Body of pancreas (tissue), 4 donors: Measurements from ENCODE around the gene ESRRB. TPM values are rescaled to one million over a fixed set of nuclear protein-coding genes. Genes with fewer than 3 reads are reported as not detected.

ENCODE experiments used
- ATAC-seq: fragments of 150-250 bp; one replicate; pipeline ENCODE4 v1.9.1; 2016
- DNase-seq, 4 donors: peaks; one replicate each; pipeline ENCODE4 v3.0.0-alpha.2; 2019
- H3K27ac ChIP-seq, 4 donors: fragments of 200-600 bp; sonication (generic); 1 replicate in 3 of 4; 2 replicates in 1 of 4; pipeline versions ENCODE4 v1.5.1 to v1.6.1; 2016 to 2019; ENCODE audit warnings: mild to moderate bottlenecking in 1 of 4, mixed read lengths in 1 of 4, moderate library complexity in 1 of 4
- H3K27me3 ChIP-seq, 2 donors: fragments of 200-600 bp; sonication (generic); one replicate each; pipeline ENCODE4 v1.6.0; 2016; ENCODE audit warnings: mild to moderate bottlenecking in 1 of 2
- H3K36me3 ChIP-seq, 2 donors: fragments of 200-600 bp; sonication (generic); replicated peaks in 1 of 2; 2 replicates each; pipeline ENCODE4 v1.5.1; 2016; ENCODE audit warnings: low read depth in 2 of 2; ENCODE audit not compliant: insufficient read depth in 1 of 2
- H3K4me1 ChIP-seq: fragments of 200-600 bp; sonication (generic); one replicate; pipeline ENCODE4 v1.6.0; 2016
- H3K4me3 ChIP-seq, 2 donors: fragments of 200-600 bp; sonication (generic); 1 replicate in 1 of 2; 2 replicates in 1 of 2; pipeline ENCODE4 v1.5.1; 2016 to 2019
- H3K9me3 ChIP-seq, 3 donors: fragments of 200-600 bp; sonication (generic); 1 replicate in 2 of 3; 2 replicates in 1 of 3; pipeline ENCODE4 v1.5.1; 2016
- CTCF ChIP-seq, 7 experiments: fragments of 450-650 bp in 4 of 7; fragments of 200-600 bp in 3 of 7; sonication (generic) in 3 of 7; IDR thresholded peaks; one replicate each; pipeline ENCODE4 v1.5.1; 2016 to 2019; ENCODE audit warnings: antibody characterized with exemption in 7 of 7
- POLR2A ChIP-seq, 3 donors: fragments of 450-650 bp; IDR thresholded peaks; one replicate each; pipeline ENCODE4 v1.6.1; 2016; ENCODE audit warnings: antibody characterized with exemption in 3 of 3, mild to moderate bottlenecking in 2 of 3
- WGBS, 2 donors: methylation state at CpG; one replicate each; pipeline ENCODE4 v1.1.5; 2017; 5-methylcytosine and 5-hydroxymethylcytosine counted together
- intact Hi-C: fragments of 100-400 bp; cut with DNase I; formaldehyde crosslinking; loops from one replicate; pipeline ENCODE4 v1.15.1; 2023
- total RNA-seq, 2 donors: library from RNA; depleted of rRNA; stranded (reverse); fragments of >200 nt; gene quantifications; one replicate each; pipeline ENCODE4 v1.1.0, GENCODE V29; 2016

Gene ESRRB
- total RNA-seq, 2 donors from 2014 or later: not detected

- no peaks in the 10 kb centered on the region for H3K36me3 ChIP-seq
- no peak overlapping the region for H3K27ac ChIP-seq
- WGBS, 2 donors: 67 to 84% methylated on average over 3 to 5 of the region's 5 CpGs
- no peak for ATAC-seq
- DNase-seq: no peak
- intact Hi-C loops: no loop called here
- H3K9me3 ChIP-seq: no peaks in the 10 kb centered on the region
- no peak overlapping the region for H3K4me3 ChIP-seq
- H3K27me3 ChIP-seq: no peaks in the 10 kb centered on the region
- TF ChIP-seq CTCF (IDR thresholded peaks at IDR 0.05) (no peak), POLR2A (IDR thresholded peaks at IDR 0.05) (no peak)
- no peaks in the 10 kb centered on the region for H3K4me1 ChIP-seq
Observed at GRCh38 chr14:76394569-76394968, 18.6 kb downstream of the ESRRB start.

- Histone ChIP-seq H3K9me3 (no peaks in the 10 kb centered on the region), H3K36me3 (no peaks in the 10 kb centered on the region), H3K4me1 (no peaks in the 10 kb centered on the region), H3K4me3 (no peak overlapping the region), H3K27me3 (no peaks in the 10 kb centered on the region), H3K27ac (no peak overlapping the region)
- ATAC-seq: no peak
- no peak for DNase-seq
- TF ChIP-seq POLR2A (IDR thresholded peaks at IDR 0.05) (no peak), CTCF (IDR thresholded peaks at IDR 0.05) (no peak)
- 29 to 69% methylated on average over 2 to 7 of the region's 8 CpGs for WGBS, 2 donors
- intact Hi-C loops: no loop called here
Observed at GRCh38 chr14:76395161-76395560, 19.2 kb downstream of the ESRRB start.

- 67 to 75% methylated on average over 16 to 18 of the region's 19 CpGs for WGBS, 2 donors
- H3K4me3 ChIP-seq: no peak overlapping the region
- intact Hi-C loops: no loop called here
- no peaks in the 10 kb centered on the region for H3K27me3 ChIP-seq
- H3K27ac ChIP-seq: no peak overlapping the region
- no peak for DNase-seq
- H3K36me3 ChIP-seq: no peaks in the 10 kb centered on the region
- TF ChIP-seq POLR2A (IDR thresholded peaks at IDR 0.05): no peak
- H3K9me3 ChIP-seq: no peaks in the 10 kb centered on the region
- ATAC-seq: no peak
- no peaks in the 10 kb centered on the region for H3K4me1 ChIP-seq
Observed at GRCh38 chr14:76396714-76397187, 20.8 kb downstream of the ESRRB start.

- intact Hi-C loops: no loop called here
Observed at GRCh38 chr14:76405627-76406026, 29.7 kb downstream of the ESRRB start.

GRCh38 chr14:76407449-76408150 is 31.7 kb downstream of the ESRRB start:
- intact Hi-C loops: no loop called here
- peak overlapping the region; percentile 22 to 56 (median 44) for H3K27ac ChIP-seq

More at GRCh38 chr14:76405627-76406026, 29.7 kb downstream of the ESRRB start:
- ATAC-seq: no peak
- no peak for DNase-seq
- Histone ChIP-seq H3K4me3 (no peak overlapping the region), H3K36me3 (no peaks in the 10 kb centered on the region), H3K27ac (no peak overlapping the region), H3K9me3 (no peaks in the 10 kb centered on the region), H3K4me1 (peaks cover 17% of the 10 kb centered on the region), H3K27me3 (no peaks in the 10 kb centered on the region)
- TF ChIP-seq CTCF (IDR thresholded peaks at IDR 0.05) (no peak), POLR2A (IDR thresholded peaks at IDR 0.05) (no peak)
- WGBS, 2 donors: 88 to 92% methylated on average over 7 of the region's 7 CpGs

More at GRCh38 chr14:76407449-76408150, 31.7 kb downstream of the ESRRB start:
- H3K27me3 ChIP-seq: no peaks in the 10 kb centered on the region
- 42 to 43% methylated on average over 6 to 9 of the region's 9 CpGs for WGBS, 2 donors
- H3K9me3 ChIP-seq: no peaks in the 10 kb centered on the region
- DNase-seq: peak; percentile 80 to 88 (median 87)
- no peak for TF ChIP-seq CTCF (IDR thresholded peaks at IDR 0.05)
- TF ChIP-seq POLR2A (IDR thresholded peaks at IDR 0.05): no peak
- no peak overlapping the region for H3K4me3 ChIP-seq
- no peaks in the 10 kb centered on the region for H3K36me3 ChIP-seq
- ATAC-seq: peak; percentile 95
- H3K4me1 ChIP-seq: peaks cover 17% of the 10 kb centered on the region
